Stromal cell of bone marrow (primary cell): ENCODE measurements around the gene CD5L.

Experiments
- DNase-seq: peaks from one replicate; pipeline ENCODE4 v3.0.0-alpha.2; 2012; ENCODE audit warnings: low read depth

The CD5L gene

DNA sequence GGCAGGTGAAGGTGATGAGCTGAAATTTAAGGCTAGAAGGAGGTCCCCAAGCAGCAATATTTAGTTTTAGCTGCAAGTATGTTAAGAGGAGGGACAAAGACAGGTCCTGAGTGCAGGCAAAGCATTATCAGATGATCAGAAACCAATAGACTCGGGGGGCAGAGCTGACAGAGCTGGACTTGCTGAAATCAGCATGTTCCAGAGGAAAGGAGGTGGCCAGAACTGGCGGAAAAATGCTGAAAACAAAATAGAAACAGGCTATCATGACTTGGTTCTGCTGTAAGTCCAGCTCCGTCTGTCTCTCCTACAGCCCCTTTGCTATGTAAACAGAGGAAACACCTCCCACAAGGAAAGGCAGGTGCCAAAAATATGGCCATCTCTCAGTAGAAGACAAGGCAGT is at the start of gene CD5L:
Gene CD5L (minus strand): TSS at position 101 of the 400 bp plus-strand sequence. CDS start 107 bp downstream, outside the sequence.
- no peak for DNase-seq

- no peak for DNase-seq
These were observed 41.0 kb upstream of the CD5L start for GRCh38 chr1:157882580-157882979.

DNA sequence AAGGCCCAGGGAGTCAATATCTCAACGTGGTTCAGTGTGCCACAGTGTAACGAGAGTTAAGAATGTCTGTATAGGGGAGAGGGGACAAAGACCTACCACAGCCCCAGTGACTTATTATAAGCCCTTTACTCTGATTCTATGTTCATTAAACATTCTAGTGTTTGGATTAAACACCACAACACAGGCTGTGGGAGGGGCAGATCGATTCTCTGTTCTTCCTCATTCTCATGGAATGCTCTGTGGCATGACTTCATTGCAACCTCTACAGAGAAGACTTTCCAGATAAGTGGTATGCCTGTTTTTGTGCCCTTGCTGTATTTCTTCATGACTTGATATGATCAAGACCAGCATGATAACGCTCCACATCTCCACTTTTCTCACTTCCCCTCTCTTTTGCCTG is 39.0 kb upstream of the CD5L start:
- no peak for DNase-seq

- peak; percentile 28 for DNase-seq
These were observed 36.5 kb upstream of the CD5L start for GRCh38 chr1:157878059-157878458.

DNA sequence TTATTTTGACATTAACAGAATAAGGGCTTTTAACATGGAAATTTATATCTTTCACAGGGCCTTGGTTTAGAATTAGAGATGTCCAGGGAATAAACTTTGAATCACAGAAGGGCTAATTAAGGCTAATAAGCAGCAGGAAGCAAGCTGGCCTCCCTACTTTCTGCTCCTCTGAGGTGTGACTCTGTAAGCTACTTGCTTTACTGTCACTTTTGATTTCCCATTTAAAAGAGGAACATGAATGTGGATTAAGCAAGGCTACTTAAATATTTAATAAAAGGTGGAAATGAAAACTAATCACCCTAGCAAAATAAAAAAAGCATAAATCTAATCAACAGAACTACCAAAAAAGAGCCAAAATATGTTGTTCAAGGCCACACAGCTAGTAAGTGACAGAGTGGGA is 28.9 kb upstream of the CD5L start:
- DNase-seq: no peak

DNA sequence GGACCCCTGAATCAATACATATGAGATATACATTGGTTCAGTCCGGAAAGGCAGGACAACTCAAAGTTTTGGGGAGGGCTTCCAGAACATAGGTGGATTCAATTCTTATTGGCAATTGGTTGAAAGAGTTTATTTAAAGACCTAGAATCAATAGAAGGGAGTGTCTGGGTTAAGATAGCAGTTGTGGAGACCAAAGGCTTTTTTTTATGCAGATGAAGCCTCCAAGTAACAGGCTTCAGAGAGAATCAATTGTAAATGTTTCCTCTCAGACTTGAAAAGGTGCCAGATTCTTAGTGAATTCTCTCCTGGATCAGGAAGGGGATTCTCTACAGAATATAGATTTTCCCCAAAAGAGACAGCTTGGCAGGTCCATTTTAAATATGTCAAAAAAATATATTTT is 27.0 kb upstream of the CD5L start:
- no peak for DNase-seq

- no peak for DNase-seq
These were observed 20.8 kb upstream of the CD5L start for GRCh38 chr1:157862114-157863070.

DNA sequence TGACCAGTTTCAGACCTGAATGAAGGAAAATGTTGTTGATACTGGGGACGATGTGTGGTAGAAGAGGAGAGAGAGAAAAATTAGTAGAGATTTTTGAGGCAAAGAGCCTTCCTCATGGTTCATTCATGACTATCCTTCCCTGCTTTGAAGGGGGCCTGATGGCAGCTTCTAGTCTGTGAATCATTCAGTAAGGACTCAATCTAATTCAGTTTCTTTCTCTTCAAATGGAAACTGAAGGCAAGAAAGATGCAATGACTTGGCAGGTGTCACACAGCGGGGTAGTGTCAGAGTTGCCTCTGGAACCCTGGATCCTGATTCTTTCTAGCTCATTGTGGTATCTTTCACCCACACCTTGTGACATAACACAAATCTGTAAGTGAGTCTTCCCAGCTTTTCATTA is 14.9 kb upstream of the CD5L start:
- DNase-seq: no peak

DNA sequence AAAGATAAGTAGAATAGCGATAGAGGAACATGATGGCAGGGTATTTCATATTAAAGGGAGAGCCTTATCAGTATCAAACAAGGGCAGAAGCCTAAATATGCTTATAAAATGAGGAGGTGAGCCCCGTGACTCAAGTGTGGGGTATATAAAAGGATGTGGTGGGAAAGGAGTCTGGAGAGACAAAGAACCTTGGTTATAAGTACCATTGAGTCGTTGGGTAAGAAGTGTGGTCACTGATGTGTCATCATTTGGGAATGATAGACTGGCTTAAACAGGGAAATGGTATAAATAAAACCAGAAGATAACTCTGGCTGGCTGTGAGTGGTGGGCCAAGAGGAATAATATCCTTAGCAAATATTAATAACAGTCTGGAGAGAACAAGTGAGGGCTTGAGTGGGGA is 10.9 kb upstream of the CD5L start:
- no peak for DNase-seq

DNA sequence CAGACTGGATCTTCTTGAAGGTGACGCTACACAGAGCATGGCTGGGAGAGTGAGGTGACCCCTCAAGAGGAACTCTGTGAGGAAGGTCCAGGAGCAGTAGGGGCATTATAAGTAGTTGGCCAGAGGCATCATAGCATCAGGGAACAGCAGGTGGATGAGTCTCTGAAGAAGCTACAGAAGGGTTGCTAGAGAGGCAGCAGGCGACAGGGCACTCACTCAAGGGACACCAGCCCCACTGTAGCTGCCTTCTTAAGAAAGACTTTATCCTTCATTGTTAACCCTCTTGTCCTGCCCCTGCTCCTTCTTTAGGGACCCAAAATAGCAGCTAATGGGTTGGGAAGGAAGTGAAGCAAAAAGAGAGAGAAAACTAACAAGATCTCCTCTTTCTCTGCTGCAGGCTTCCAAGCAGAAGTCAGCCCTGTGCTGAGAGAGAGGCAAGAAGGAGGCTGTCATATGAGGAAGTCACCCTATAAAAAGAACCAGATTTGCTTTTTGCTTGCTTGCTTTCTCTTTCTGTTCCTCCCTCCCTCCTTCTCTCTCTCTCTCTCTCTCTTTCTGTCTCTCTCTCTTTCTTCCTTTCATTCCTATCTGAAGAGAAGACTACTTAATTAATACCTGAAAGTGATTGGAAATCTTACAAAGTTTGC is 7.7 kb upstream of the CD5L start:
- no peak for DNase-seq

DNA sequence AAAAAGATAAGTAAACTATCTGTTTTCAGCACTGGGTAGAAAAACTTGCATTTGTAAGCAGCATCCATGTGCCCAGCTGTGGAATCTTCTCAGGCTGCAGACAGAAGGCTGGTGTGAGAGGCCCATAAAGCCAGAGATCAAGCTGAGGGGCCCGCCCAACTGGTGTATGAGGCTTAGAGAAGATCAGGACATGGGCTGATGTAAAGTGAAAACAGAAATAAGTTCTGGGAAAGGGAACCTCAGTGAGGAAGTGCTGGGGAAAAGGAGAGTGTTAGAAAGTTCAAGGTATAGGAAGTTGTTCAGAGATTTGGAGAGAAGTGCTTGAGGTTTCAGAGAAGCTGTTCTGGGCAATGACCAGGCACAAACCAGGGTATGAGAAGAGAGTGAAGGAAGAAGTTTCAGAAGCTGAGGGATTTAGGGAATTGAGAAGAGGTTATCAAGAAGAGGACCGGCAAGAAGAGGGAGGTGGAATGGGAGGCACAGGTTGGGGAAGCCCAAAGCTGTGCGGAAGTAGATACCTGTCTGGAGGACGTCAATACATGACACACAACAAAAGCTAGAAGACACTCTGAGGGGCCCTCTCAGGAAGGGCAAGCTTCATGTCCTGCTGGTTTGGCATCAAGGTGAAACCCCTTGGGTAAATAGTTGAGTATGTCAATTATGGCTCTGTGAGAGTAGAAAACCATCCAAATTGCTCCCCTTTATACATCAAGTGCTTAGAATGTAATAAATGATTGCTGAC is 2.7 kb upstream of the CD5L start:
- no peak for DNase-seq

DNA sequence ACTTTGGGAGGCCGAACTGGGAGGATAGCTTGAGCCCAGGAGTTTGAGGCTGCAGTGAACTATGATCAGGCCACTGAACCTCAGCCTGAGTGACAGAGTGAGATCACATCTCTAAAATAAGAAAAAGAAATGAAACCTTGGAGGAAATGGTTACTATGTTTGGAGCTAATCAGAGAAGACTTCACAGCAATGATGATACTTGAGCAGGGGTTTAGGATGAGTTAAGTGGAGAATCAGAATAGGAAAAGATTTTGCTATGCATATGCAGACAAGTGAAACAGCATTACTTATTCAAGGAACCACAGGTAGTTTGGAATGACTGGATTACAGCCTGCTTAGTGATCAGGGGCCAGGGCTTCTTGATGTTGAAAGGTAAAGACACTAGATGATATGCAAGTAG is 1.3 kb upstream of the CD5L start:
- DNase-seq: no peak

GRCh38 chr1:157838966-157839365 is 2.6 kb downstream of the CD5L start:
- no peak for DNase-seq

DNA sequence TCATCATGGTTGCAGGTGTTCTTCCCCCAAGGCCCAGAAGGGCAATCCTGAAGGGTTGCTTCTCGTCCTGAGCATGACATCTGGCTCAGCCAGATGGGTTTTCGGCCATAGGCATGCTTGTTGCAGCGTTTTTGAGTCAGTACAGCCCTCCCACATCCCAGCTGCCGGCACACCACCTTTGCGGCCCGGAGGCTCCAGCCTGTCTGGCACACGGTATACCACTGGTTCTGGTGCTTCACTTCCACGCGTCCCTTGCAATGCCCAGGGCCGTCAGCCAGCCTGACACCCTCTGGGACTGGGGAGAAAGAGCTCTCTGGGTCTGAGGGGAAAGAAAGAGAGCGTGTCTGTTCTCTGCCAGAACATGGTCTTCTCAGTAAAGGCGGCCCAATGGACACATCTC is 7.2 kb downstream of the CD5L start:
- no peak for DNase-seq

DNA sequence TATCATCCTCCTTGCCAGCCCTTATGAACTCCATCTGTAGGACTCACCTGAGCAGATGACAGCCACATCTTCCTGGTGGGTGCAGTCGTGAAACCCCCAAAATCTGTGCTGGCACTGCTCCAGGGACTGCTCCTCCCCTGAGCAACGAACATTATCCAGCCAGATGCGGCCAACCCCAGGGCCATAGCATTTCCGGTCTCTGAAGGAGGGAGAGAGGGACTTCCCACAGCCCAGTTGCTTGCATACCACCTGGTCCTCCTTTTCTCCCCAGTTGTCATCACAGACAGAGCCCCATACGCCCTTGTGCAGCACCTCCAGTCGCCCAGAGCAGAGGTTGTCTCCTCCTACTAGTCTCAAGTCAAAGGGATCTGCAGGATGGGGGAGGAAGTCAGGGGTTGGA is 8.5 kb downstream of the CD5L start:
- DNase-seq: no peak

- no peak for DNase-seq
These were observed 9.5 kb downstream of the CD5L start for GRCh38 chr1:157831968-157832626.

DNA sequence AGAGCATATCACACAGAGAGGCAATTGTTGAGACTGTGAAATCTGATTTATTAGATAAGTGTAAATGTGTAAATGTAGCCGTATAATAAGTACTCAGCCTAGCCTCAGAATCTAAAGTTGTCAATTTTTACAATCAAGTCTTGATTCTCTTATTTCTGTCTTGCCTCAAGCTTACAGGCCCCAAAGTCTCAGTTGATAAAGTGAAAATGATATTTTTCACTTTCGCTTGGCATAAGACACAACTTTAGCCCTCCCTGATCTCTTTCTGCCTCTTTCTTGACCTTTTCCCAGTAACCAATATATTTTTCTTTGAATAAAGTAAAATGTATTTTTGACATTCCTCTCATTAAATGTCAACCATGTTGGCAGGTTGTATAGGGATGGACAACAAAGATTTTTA is 10.7 kb downstream of the CD5L start:
- DNase-seq: no peak

- DNase-seq: no peak
These were observed 11.9 kb downstream of the CD5L start for GRCh38 chr1:157829711-157830110.

GRCh38 chr1:157829210-157829609 is 12.4 kb downstream of the CD5L start:
- no peak for DNase-seq

- no peak for DNase-seq
These were observed 21.3 kb downstream of the CD5L start for GRCh38 chr1:157820299-157820698.

- no peak for DNase-seq
These were observed 21.7 kb downstream of the CD5L start, which contains the start of gene FCRL1 for GRCh38 chr1:157819896-157820295. FCRL1 (minus strand) TSS chr1:157820120; CDS start chr1:157820037, 83 bp downstream.

GRCh38 chr1:157819215-157819614 is 22.4 kb downstream of the CD5L start:
- DNase-seq: no peak
